Fibroblast of skin of left quadriceps (primary cell): ENCODE results near the gene ATP13A3.
"Not testable (repeated sequence)": the region's sequence is repeated elsewhere in the genome, so short reads cannot be mapped to it uniquely, and the experiment has no call there.

Experiments used
- DNase-seq, 2 experiments: peaks; one replicate each; pipeline ENCODE4 v3.0.0-alpha.2; 2013; ENCODE audit warnings: low read depth in 2 of 2

ATP13A3 gene

DNA sequence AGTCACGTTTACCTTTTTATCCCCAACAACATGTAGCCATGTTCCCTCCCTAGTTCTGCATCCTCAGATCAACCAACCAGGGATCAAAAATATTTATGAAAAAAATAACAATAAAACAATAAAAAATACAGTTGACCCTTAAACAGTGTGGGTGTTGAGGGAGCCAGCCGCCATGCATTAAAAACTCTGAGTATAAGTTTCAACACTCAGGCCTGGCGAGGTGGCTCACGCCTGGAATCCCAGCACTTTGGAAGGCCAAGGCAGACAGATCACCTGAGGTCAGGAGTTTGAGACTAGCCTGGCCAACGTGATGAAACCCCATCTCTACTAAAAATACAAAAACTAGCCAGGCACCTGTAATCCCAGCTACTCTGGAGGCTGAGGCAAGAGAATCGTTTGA, 12.7 kb upstream of the ATP13A3 start:
- DNase-seq = not testable (repeated sequence)

DNA sequence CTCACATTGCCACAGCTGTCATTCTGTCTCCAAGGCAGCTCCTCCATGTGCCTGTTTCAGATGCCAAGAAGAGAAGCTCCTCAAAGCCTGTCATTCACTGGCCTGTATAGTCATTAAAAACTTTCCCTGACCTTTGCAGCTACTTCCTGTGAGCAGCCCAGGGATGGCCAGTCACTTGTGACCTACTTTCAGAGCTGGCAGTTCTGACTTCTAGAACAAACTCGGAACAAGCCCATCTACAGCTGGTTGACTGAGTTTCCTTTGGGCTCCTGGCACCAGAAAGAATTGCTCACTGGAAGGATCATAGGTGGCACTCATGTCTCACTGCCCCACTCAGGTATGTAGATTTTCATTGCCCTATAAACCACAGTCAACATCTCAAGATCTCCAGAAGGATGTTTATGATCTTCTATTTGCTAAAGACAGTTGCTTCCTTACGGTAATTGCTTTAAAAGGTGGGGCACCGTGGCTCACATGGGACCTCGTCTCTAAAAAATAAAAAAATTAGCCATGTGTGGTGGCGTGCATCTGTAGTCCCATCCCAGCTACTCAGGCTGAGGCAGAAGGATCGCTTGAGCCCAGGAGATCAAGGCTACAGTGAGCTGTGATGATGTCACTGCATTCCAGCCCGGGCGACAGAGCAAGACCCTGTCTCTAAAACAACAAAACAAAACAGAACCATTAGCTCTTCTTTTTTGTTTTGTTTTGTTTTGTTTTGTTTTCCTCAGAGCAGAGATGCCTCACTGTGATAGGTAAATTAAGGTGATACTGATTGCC, 11.2 kb upstream of the ATP13A3 start:
- DNase-seq = no peak

DNA sequence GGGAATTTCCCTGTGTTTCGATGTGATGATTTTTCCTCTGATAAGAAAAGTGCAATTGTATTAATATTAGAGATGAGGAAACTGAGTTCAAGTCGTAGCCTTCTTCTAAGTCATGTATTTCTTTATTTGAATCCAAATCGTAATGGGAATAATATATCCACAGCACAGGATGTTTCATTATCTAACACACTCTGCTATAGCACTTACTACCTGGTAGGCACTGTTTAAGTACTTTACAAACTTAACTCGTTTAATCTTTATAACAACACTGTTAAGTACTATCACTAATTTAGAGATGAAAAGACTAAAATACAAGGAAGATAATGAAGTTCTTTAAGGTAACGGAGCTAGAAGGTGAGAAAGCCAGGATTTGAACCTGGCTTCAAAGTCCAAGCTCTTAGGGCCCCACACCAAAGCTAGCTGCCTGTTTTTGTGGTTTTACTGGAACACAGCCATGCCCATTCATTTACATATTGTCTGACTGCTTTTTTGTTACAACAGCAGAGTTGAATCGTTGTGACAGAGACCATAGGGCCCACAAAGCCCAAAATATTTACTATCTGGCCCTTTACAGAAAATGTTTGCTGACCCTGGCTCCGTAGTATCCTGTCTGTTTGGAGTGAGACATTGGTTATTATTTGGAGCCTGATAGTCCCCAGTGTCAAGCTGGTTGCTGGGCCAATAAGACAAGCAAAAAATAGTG, 9.6 kb upstream of the ATP13A3 start:
- no peak for DNase-seq

DNA sequence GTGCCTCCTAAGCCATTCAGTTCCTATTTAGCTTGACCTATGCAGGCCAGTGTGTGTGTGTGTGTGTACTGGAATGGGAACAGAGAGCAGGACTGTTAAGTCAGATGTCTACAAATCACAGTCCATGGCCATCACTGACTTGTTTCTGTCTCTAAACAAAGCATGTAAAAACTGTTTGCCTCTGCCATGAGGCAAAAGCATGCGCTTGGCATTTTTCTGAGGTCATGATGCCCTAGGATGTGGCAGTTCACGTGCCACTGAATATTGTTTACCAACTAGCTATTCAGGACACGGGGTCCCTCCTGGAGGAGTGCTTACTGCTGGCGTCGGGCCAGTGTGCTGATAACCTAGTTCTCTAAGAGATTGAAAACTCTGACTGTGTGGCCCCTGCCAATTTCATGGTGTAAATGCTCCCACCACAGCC, 8.2 kb upstream of the ATP13A3 start:
- DNase-seq = no peak

DNA sequence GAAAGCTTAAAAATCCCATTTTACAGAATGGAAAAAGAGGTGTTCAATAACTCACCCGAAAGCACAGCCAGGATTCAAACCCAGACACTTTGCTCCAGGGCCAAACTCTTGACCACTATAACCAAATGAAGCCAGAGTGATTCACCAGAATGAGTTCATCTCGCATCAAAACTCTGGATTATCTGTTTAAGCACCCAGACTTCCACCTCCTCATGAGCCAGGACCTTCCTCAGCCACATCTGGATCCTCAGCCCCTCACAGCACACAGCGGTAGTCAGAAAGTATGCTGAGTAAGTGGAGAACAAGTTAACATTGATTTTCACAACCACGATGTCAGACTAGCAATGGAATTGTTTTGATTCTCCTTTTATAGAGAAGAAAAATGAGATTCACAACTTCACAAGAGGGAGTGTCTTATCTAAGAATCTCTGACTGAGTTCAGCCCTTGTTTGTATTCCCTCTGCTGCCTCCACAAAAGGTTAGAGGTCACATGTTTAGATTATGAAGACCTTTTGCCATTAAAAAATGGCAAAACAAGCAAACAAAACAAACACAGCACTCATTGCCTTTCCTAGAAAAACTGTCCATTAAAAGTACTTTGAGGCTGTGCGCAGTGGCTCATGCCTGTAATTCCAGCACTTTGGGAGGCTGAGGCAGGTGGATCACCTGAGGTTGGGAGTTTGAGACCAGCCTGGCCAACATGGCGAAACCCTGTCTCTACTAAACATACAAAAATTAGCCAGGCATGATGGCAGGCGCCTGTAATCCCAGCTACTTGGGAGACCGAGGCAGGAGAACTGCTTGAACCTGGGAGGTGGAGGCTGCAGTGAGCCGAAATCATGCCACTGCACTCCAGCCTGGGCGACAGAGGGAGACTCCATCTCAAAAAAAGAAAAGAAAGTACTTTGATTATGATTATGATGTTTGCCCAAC, 7.5 kb upstream of the ATP13A3 start:
- DNase-seq = peak; percentile 67 to 70

DNA sequence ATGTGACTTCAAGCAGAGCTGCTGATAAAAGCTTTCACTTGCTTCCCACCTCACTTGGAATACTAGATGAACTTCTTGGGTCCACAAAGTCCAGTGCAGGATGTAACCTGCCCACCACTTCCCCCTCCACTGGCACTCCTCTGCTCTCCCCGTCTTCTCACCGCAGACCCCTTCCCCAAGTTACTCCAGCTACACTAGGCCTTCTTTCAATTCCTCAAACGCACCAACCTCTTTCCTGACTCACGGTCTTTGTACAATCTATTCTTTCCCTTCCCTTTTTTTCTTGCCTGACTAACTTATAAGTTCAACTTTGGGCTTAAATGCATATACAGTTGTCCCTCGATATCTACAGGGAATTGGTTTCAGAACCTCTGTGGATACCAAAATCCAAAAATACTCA, 5.2 kb upstream of the ATP13A3 start:
- DNase-seq = no peak

DNA sequence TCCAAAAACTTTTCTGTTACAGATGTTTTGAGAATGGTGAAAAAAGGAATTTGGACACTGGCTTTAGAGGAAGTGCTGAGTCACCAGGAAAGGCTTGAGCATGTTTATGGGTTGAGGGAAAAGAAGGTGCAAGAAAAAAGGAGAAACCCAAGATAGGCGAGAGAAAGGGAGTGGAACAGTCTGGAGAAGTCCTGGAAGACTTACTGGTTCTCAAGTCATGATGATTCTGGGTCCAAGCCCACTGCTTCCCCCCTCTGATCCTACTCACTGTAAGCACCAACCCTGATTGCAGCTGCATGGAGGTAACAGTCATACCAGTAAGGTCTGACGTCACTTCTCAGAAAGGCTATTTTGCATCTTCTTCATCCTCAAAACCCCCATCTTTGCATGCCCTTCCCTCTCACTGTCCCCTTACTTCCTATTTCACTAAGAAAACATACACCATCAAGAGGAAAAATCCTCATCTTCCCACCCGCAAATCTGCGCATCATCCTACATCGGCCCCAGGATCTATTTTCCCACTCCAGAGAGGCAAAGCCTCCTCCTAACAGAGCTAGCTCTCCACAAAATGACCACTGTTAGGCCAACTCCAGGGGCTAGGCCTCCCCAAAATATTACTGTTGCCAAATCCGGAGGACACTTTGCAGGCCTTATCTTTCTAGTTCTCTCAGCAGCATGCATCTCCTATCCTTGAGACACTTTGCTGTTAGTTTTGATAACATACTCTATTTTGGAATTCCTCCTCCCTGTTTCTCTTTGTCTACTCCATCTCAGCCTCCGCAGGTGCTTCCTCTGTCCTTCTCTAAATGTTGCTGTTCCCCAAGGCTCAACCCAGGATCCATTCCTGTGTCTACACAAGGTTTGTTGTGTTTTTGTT, 3.2 kb upstream of the ATP13A3 start:
- DNase-seq = no peak

DNA sequence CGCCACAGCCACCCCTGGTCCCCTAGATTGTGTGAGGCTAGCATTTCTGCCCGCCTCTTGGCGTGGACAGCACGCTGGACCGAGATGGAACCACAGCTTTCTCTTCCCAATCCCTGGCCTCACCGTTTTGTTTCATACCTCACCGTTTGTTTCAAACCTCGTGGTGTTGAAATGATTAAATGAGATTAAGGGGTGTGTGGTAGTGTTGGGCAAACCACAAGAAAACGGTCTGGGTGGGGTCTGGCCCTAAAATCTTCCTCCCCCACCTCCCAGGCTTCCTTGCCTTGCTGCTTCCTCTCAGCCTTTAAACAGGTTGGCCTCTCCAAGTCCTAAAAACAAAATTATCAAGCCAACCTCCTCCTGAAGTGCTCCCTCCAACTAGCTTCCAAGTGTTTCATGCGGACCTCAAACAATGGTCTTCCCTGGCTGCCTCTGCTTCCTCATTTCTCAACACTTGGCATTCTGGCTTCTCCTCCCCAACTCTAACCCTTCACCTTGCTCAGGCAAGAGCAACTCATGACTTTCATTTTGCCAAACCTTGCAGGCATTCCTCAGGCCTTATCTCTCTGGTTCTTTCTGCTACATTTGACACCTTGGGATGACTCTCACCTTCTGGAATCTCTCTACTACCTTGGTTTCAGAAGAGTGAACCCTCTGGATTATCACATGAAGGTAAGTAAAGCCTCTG, 1.4 kb upstream of the ATP13A3 start:
- DNase-seq = no peak

DNA sequence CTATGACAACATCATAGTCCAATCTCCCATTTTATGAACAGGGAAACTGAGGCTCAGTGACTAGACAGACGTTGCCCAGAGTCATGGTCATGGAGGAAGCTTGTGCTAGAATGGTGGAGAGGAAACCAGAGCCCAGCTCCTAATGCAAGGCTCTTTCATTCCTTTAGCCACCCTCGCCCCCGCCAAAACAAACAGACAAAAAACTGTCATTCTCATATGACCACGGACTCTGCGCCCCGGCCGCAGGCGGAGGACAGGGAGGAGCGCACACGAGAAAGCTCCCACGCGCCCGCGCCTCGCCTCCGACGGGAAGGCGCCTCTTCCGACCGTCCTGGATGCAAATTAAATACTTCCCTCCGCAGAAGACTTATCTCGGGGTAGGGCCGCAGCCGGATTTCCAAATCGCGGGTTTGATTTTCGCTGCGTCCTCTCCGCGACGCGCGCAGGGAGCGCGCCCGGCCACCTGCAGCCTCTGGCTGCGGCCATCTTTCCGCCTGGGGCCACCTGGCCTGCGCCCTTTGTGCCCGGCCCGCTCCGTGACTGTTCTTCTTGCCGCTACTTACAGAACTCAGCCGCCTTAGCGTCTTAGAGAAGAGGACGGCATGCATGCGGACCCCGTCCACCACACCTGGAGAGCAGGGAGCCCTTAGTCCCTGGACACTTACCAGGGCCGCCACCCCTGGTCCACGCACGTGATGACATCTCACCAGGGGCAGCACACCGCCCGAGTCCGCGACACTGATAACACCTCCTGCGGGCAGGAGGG, 670 bp upstream of the ATP13A3 start:
- DNase-seq = no peak

DNA sequence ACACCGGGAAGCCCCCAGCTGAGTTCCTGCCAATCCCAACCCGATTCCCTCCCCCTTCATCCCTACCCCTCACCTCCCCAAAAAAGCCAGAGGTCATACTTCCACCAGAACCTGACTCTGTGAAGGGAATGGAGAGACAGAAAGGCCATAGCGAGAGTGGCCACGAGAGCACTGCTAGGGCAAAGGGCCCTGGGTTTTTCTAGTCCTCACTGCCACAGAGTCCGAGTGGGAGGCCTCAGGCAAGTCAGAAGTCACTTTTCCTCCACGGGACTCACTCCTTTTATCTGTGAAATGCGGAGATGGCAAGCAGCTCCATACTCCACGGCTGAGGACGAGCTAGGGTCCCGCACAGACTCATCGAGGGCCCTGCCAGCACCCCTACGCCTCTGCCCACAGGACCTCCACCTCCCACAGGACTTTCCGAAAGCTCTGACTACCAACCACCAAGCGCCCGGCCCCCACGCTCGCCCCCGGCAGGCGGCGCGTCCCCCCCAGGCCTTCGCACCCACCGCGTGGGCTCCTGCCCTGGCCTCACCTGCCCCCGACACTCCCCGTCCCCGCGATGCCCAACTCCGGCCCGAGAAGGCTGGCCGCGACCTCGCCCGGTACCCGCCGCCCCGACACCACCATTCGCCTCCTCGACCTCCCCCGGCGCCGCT, 792 bp downstream of the ATP13A3 start:
- DNase-seq = no peak

DNA sequence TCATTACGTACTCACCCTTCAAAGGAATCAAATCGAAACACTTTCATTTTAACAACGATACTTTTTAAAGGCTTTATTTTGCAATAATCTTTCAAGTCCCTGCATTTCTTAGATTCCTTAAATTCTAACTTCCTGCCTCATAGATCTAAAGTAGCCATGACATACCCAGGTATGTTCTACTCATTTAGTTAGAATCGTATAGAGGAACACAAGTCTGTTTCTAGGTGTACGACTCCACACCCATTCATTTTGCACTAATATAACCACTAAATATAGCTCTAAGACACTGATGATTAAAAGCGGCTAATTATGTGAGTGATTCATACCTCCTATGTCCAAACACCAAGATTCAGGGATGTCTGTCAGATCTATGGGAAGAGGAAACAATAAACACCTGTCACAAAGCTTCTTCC, 1.3 kb downstream of the ATP13A3 start:
- DNase-seq = no peak

DNA sequence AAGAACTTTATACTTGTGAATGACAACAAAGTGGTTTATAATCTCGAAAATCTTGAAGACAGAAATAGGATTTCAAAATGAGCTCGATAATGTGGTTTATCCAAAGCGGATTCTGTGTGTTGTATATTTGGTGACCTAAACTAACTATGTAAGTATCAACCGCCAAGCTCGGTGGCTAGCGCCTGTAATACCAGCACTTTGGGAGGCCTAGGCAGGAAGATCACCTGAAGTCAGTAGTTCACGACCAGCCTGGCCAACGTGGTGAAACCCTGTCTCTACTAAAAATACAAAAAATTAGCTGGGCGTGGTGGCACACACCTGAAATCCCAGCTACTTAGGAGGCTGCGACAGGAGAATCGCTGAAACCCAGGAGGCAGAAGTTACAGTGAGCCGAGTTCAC, 2.2 kb downstream of the ATP13A3 start:
- no peak for DNase-seq

DNA sequence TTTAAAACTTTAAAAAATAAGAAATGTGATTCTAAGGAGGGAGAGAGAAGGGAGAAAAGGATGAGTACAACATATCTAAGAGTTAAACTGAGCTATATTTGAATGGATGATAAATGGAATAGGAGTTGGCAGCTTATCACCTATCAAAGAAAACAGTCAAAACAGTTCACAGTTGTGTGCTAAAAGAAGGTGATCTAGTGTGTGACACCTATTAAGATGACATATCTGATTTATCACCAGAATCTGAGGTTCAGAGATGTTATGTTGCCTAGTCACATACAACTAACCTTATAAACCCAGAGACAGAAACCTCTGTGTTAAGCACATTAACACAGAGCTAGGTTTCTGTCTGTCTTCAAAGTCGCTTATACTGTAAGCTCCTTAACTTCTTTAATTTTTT, 3.0 kb downstream of the ATP13A3 start:
- no peak for DNase-seq

DNA sequence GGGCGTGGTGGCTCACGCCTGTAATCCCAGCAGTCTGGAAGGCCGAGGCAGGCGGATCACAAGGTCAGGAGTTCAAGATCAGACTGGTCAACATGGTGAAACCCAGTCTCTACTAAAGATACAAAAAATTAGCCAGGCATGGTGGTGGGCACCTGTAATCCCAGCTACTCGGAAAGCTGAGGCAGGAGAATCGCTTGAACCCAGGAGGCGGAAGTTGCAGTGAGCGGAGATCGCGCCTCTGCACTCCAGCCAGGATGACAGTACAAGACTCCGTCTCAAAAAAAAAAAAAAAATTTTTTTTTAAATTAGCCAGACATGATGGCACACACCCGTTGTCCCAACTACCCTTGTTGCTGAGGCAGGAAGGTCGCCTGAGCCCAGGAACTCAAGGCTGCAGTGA, 4.0 kb downstream of the ATP13A3 start:
- not testable (repeated sequence) for DNase-seq

DNA sequence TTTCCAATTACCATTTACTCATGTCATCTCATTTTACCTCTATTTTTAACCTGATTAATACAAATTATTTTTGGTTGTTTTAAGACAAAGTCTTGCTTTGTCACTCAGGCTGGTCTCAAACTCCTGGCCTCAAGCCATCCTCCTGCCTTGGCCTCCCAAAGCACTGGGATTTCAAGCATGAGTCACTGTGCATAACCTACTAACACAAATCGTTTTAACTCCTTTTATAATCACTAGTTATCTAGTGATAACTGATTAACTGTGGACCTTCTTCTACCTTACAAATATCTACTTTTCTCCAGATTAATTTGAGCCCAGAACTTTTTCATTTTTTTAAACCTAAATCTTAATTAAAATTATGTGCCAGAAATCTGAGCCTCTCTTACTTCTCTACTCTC, 4.6 kb downstream of the ATP13A3 start:
- DNase-seq = no peak

DNA sequence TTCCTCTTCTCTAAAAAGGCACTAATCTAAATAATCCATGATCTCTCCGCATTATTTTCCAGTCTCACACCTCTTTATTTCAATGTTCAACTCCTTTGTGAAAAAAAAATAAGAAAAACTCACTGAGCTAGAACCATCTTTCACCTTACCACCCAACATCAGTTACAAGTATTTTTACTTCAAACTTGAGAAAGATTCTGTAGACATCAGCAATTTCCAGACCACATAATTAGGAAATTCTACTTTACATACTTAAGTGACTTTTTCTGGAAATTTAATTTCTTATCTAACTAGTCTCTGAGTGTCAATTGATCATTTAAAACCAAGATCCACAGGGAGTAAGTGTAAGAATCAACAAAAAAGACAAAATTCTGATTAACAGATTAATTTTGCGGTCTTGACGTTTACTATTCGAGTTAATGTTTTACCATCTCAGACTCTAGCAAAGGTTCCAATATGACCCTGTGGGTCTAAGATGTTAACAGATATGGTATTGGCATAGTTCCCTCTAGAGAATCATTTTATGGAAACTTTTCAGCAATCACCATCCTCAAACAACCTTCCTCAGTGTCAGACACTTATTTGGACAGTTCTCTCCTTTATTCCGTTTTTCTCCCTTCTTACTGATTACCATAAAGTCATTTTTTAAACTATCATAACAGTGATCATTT, 5.1 kb downstream of the ATP13A3 start:
- DNase-seq = no peak

DNA sequence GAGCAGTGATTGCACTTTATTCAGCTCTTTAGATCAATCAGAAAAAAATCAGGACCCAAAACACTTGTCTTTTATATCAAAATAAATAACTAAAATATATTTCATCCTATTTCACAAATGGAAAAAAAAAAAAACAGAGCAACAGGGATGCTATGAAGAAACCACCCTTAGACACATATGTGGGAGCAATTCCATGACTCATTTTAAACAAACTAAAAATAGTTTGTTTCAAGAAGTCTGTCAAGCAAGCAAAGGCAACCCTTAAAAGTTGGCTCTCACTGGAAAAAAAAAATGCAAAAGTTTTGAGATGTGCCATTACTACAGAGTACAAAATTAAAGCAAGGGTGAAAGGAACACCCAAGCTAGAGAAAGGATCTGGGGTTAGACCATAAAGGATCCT, 5.7 kb downstream of the ATP13A3 start:
- DNase-seq = peak; percentile 64 to 68

DNA sequence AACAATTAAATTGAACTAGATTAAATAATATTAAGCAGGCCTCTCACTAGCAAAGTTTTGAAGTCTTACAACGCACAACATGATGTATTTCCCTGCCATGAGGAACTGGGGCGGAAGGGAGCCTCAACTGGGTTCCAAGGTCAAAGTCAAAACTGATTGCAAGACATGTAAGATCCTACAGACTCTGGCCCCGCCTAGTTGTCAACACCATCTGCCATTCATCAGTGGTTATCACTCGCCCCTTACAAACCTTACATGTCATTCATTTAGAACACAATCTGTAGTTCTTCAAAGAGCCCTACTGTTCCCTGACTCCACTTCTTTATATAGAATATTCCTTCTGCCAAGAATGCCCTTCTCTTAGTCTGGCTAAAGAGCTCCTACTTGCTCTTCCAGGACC, 10.0 kb downstream of the ATP13A3 start:
- no peak for DNase-seq

DNA sequence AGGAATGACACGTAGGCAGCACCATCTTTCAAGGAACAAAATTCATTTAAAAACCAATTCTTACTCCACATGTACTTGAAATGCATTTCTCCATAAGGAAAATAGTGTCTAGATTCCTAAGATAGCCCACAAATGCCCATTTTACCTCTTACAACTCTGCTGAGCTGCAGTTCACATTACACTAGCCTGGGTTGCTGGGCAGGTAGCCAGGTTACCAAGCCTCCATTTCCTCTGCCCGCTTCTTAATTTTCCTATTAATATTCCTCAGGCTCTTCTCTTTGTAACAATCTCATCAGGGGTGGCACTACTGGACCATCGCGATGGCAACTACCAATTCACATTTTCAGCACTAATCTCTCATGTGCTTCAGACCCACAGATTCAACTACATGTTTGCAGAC, 10.8 kb downstream of the ATP13A3 start:
- DNase-seq = no peak
